ENCODE measurements around the gene BFSP2. TPM values are rescaled to one million over a fixed set of nuclear protein-coding genes. Genes with fewer than 3 reads are reported as not detected.
"Not testable (repeated sequence)": the region's sequence is repeated elsewhere in the genome, so short reads cannot be mapped to it uniquely, and the experiment has no call there.

BFSP2 gene
- polyA plus RNA-seq, 1 donor: not detected

GRCh38 chr3:133479895-133480669 lies 80.2 kb downstream of the BFSP2 start:
- DNase-seq (ENCODE audit: low read depth): no peak

- DNase-seq (ENCODE audit: low read depth): not testable (repeated sequence)
Observed at GRCh38 chr3:133482474-133482873, 82.6 kb downstream of the BFSP2 start.

GRCh38 chr3:133486658-133487057 lies 86.8 kb downstream of the BFSP2 start:
- DNase-seq (ENCODE audit: low read depth): no peak

- DNase-seq (ENCODE audit: low read depth): no peak
Observed at GRCh38 chr3:133487204-133487603, 87.3 kb downstream of the BFSP2 start.

GRCh38 chr3:133487920-133488540 lies 88.2 kb downstream of the BFSP2 start:
- DNase-seq (ENCODE audit: low read depth): no peak

- DNase-seq (ENCODE audit: low read depth): no peak
Observed at GRCh38 chr3:133488785-133489367, 89.0 kb downstream of the BFSP2 start.

- no peak for DNase-seq (ENCODE audit: low read depth)
Observed at GRCh38 chr3:133489466-133490085, 89.7 kb downstream of the BFSP2 start.

- no peak for DNase-seq (ENCODE audit: low read depth)
Observed at GRCh38 chr3:133490468-133491351, 90.9 kb downstream of the BFSP2 start.

GRCh38 chr3:133491481-133492059 lies 91.7 kb downstream of the BFSP2 start:
- DNase-seq (ENCODE audit: low read depth): no peak

- DNase-seq (ENCODE audit: low read depth): no peak
Observed at GRCh38 chr3:133492159-133492741, 92.4 kb downstream of the BFSP2 start.

GRCh38 chr3:133494469-133494868 lies 94.6 kb downstream of the BFSP2 start:
- DNase-seq (ENCODE audit: low read depth): no peak

GRCh38 chr3:133502542-133502941 lies 102.7 kb downstream of the BFSP2 start:
- DNase-seq (ENCODE audit: low read depth): not testable (repeated sequence)

GRCh38 chr3:133503409-133503808 lies 103.6 kb downstream of the BFSP2 start:
- no peak for DNase-seq (ENCODE audit: low read depth)

- DNase-seq (ENCODE audit: low read depth): no peak
Observed at GRCh38 chr3:133504736-133505135, 104.9 kb downstream of the BFSP2 start.

GRCh38 chr3:133505813-133506212 lies 106.0 kb downstream of the BFSP2 start:
- no peak for DNase-seq (ENCODE audit: low read depth)

- no peak for DNase-seq (ENCODE audit: low read depth)
Observed at GRCh38 chr3:133506215-133506901, 106.5 kb downstream of the BFSP2 start.

GRCh38 chr3:133509488-133509887 lies 109.6 kb downstream of the BFSP2 start:
- DNase-seq (ENCODE audit: low read depth): no peak

- DNase-seq (ENCODE audit: low read depth): no peak
Observed at GRCh38 chr3:133512416-133513089, 112.7 kb downstream of the BFSP2 start.

GRCh38 chr3:133514418-133514817 lies 114.6 kb downstream of the BFSP2 start:
- no peak for DNase-seq (ENCODE audit: low read depth)

GRCh38 chr3:133515127-133515526 lies 115.3 kb downstream of the BFSP2 start:
- DNase-seq (ENCODE audit: low read depth): no peak

All from forelimb muscle (tissue), 1 donor.